Brain microvascular endothelial cell (primary cell): ENCODE results near the gene CPLANE2.

Source experiments
- DNase-seq: peaks from one replicate; pipeline ENCODE4 v3.0.0-alpha.2; 2020
- H3K27ac ChIP-seq: fragments of 250-450 bp; sonication (Bioruptor Pico); 2 replicates; pipeline ENCODE4 v1.5.1; 2020; ENCODE audit warnings: mild to moderate bottlenecking, moderate library complexity
- H3K27me3 ChIP-seq: fragments of 250-450 bp; sonication (Bioruptor Pico); replicated peaks from 2 replicates; pipeline ENCODE4 v1.5.1; 2020; ENCODE audit warnings: mild to moderate bottlenecking
- H3K36me3 ChIP-seq: fragments of 250-450 bp; sonication (Bioruptor Pico); replicated peaks from 2 replicates; pipeline ENCODE4 v1.5.1; 2020; ENCODE audit warnings: mild to moderate bottlenecking
- H3K4me3 ChIP-seq: 2 replicates; pipeline ENCODE4 v1.5.1; 2011; ENCODE audit warnings: low read depth, mild to moderate bottlenecking, control low read depth, low read length, moderate library complexity
- CTCF ChIP-seq: IDR thresholded peaks from 2 replicates; pipeline ENCODE4 v1.5.1; 2011; ENCODE audit warnings: low read depth, mild to moderate bottlenecking, moderate library complexity, low read length, control low read depth, inconsistent platforms; ENCODE audit errors: missing control alignments
- in situ Hi-C: cut with HindIII; loops from 2 replicates; pipeline ENCODE4 v1.10.0; 2017; ENCODE audit warnings: low sequenced_read_pairs, low pct_ligation_motif_present

The CPLANE2 gene

DNA sequence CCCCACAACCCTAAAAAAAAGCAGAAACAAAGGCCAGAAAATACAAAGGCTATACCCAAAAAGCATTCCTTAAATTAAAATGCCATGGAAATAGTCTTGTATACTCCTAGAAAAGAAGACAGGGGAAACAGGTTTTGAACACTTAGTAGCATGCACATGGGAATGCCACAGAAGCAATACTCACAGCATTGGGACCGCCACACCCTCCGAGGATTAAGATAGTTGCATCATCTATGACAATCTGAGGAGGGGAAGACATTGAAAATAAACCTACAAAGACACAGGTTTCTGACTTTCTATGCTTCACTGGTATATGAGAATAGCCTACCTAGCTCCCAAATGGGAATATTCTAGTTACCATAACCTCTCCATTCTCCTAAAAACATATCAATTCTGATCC, 15.9 kb upstream of the CPLANE2 start:
- TF ChIP-seq CTCF, result no peak
- DNase-seq, result no peak
- in situ Hi-C loops, result no loop called here
- Histone ChIP-seq H3K27me3 (no peaks in the 10 kb centered on the region), H3K4me3 (no peak overlapping the region), H3K27ac (no peak overlapping the region), H3K36me3 (peaks cover 16% of the 10 kb centered on the region)

- no peak for TF ChIP-seq CTCF
These were observed 14.4 kb upstream of the CPLANE2 start for GRCh38 chr1:16251381-16251780.

GRCh38 chr1:16250524-16251251, 13.7 kb upstream of the CPLANE2 start:
- Histone ChIP-seq H3K36me3 (peaks cover 14% of the 10 kb centered on the region), H3K27ac (no peak overlapping the region), H3K4me3 (no peak overlapping the region), H3K27me3 (no peaks in the 10 kb centered on the region)
- no peak for TF ChIP-seq CTCF
- DNase-seq, result no peak
- in situ Hi-C loops, result no loop called here

More at GRCh38 chr1:16251381-16251780, 14.4 kb upstream of the CPLANE2 start:
- peaks cover 16% of the 10 kb centered on the region for H3K36me3 ChIP-seq
- no peak overlapping the region for H3K27ac ChIP-seq
- no peak overlapping the region for H3K4me3 ChIP-seq
- no peak for DNase-seq
- H3K27me3 ChIP-seq, result no peaks in the 10 kb centered on the region
- in situ Hi-C loops, result no loop called here

DNA sequence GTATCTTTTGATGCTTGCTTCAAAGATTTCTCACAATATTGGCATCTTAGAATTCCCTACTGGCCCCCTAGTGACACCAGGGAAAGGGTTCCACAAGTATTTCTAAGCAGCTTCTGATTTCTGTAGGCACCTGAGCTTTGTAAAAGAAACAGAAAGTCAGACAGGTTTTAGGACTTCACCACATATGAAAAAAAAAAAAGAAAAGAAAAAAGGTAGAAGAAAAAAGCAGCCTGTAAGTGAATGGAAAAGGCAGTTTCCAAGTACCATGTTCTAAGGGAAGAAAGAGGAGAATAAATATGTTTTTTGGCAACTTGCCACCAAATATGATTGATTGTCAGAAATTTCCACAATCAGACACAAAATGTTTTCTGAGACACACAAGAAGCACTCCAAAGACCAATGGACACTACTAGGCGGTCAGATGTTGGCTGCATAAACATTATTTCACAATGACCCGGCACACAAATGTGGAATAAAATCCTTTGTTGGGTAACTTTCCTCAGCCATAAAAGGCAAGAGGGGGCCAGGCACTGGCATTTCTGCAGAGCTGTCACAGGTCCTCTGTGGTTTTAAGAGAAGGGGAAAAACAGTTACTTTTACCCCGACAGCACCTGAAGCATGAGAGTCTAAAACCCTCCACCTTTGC, 12.7 kb upstream of the CPLANE2 start:
- H3K36me3 ChIP-seq, result peaks cover 14% of the 10 kb centered on the region
- no peak for DNase-seq
- in situ Hi-C loops, result no loop called here
- H3K4me3 ChIP-seq, result no peak overlapping the region
- TF ChIP-seq CTCF, result no peak
- H3K27ac ChIP-seq, result no peak overlapping the region
- no peaks in the 10 kb centered on the region for H3K27me3 ChIP-seq

DNA sequence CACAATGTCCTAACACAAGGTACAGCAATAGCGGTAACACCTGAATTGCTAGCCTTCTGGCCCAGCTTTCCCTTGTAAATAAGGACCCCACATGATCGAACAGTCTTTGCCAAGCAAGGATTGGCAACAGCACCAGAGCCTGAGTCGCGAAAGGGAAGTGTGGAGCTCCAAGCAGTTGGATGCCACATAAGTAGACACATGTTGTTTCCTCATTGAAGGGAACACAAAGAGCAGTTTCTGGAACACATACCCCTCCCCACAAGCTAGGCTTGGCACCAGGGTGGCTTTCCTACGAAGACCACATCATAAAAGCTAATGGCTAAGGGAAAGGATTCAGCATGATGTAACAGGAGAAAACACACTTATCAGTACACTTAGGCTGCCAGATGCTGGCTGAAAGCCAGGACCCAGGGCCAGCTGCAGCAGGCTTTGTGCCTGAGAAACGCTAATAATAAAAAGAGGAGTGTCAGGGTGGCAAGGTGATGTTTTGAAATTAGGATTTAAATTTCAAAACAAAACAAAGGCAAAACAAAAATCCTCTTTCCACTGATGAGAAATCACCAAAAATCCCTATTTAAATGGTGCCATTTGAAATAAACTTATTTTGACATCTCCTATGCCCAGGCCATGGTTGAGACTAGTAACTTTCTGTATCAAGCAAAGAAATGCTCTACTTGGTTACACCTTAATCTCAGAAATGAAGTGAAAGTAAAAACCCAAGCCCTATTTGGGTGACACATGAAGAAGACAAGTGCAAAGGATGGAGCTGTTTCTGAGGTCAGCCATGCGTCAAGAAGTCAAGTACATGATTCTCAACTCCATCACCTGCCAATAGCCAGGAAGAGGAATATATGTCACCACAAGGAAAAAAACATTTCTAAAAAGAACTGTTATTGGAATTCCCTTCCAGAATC, 11.9 kb upstream of the CPLANE2 start:
- TF ChIP-seq CTCF, result no peak
- in situ Hi-C loops, result no loop called here
- Histone ChIP-seq H3K27me3 (no peaks in the 10 kb centered on the region), H3K27ac (no peak overlapping the region), H3K36me3 (peaks cover 14% of the 10 kb centered on the region), H3K4me3 (no peak overlapping the region)
- DNase-seq, result peak; percentile 64
